Activated CD4-positive, CD25-positive, alpha-beta regulatory T cell (primary cell): Measurements from ENCODE around the gene FAM219A.
"Not testable (repeated sequence)": the region's sequence is repeated elsewhere in the genome, so short reads cannot be mapped to it uniquely, and the experiment has no call there.

Experiments used
- DNase-seq, 4 experiments: peaks; one replicate each; lab custom pipeline; 2025; lab: John Stamatoyannopoulos, UW

The FAM219A gene

DNA sequence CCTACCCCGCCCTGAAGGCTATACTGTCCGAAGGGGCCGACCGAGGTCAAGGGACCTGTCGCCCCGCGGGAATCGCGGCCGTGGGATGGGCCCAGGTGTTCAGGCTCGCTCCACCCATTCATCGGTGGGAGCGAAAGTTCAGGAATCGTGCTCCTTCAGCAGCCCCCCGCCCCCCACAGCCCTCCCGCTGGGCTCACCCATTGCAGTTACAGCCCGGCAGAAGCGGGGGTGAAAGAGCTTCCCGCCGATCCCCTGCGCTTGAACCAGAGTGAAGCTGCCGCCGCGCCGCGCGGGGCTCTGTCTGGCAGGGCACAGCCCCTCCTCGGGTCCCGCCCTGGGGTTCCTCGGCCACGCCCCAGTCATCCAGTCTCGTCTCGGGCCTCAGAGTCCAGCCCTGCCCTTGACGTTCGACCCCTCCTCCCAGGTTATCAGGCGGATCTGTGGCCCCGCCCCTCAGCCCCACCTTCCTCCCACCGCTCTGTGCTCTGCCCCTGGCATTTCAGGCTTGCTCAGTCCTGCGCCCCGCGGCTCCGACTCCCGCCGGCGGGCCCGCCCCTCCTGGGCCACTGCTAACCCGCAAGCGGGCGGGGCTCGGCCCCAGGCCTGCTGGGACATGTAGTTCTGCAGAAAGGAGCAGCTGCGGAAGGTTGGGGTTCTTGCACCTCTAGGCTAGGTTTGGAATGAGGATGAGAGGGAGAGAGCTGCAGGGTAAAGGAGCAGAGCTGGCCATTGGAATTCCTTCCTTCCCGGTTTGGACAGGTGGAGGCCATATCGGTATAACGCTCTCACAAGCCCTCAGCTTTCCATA is 81.6 kb downstream of the FAM219A start, which contains the start of gene MYORG:
MYORG (minus strand) TSS at position 303 of the 808 bp plus-strand sequence. CDS start 3,955 bp downstream, outside the sequence.
- peak; percentile 88 to 96 (median 94) for DNase-seq

DNA sequence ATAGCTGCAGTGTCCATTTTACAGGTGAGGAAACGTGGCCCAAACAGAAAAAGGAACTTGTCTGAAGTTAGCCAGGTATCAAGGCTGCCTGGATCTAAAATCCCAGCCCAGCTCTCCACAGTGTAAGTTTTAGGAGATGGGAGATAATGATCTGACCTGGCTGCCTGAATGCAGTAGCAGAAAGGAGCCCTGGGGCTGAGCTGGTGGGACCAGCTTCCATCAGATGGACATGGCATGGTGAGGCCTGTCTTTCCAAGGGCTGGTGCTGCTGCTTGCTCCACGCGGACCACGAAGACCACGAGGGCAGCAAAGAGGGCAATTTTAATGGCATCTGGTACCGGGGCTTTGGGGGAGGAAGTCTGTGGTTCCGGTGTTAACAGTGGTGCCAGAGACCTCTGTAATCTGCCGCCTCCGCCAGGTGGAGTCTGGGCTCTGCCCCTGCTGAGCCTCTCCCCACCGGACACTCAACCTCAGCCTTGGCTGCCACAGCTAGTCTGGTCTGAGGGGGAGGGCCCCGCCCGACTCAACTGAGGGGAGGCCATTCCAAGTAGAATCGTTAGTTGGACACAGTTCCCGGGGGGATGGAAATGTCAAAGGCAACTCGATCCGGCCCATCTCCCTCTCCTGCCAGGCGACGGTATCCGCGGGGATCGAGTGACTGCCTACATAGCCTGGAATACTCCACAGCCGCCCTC is 82.3 kb downstream of the FAM219A start:
- DNase-seq: peak in 3 of 4 experiments; percentile 12 to 24 (median 20)

DNA sequence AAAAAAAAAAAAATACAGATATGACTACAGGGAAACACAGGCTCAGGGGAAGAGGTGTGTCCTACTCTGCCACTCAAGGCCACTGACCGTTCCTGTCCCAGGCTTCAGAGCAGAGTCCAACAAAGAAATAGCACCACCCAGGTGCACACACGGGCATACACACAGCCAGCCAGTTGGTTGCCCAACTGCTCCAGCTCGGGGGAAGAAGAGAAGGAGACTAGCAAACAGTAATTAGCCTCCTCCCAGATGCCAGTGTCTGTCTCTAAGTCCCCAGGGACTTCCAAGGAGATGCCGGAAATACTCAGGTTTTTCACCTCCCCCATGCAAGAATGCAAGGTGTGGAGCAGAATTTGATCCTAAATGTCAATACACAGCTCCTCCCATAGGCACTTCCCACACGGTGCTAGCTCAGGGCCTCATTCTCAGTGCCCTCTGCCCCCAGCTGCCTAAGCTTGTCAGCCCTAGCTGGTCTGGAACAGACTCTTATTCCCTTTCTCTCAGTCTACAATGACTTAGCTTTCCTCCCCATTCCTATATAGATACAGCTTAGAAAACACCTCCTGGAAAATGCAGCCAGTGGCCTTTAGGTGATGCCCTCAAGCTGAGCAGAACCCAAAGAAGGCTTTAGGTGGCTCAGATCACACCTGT is 83.3 kb downstream of the FAM219A start:
- DNase-seq: no peak

DNA sequence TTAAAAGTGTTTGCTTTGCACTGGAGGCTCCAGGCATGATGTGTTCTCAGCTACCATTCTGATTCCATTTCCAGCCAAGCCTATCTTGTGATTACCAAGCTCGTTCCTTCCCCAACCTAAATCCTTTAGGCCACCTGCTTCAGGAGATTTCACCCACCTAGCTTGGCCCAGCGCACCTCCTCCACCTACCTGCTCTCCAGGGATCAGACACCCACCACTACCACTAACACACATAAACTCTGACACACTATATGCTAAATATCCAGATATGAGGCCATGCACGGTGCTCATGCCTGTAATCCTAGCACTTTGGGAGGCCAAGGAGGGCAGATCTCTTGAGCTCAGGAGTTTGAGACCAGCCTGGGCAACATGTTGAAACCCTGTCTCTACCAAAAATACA is 84.0 kb downstream of the FAM219A start:
- DNase-seq: no peak

DNA sequence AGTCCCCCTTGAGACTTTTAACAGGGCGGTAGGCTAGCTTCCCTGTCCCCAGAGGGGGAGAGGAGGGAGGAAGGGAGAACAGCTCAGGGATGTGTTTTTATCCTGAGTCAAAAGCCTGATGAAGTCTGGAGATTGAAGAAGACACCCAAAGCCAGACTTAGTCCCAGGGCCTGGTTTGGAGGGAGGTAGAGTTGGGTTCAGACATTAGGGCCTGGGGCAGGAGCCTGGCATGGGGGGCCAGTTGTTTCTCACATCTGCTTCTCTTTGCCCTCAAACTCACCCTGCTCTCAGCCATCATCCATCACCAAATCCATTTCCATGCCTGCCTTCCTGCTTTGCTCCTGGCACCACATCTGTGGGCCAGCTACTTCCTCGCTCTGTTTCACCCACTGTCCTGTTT is 84.6 kb downstream of the FAM219A start:
- DNase-seq: no peak

- no peak for DNase-seq
Measured at GRCh38 chr9:34372467-34373011, 85.8 kb downstream of the FAM219A start.

GRCh38 chr9:34371886-34372466 is 86.4 kb downstream of the FAM219A start:
- DNase-seq: no peak

- no peak for DNase-seq
Measured at GRCh38 chr9:34370970-34371880, 87.1 kb downstream of the FAM219A start.

DNA sequence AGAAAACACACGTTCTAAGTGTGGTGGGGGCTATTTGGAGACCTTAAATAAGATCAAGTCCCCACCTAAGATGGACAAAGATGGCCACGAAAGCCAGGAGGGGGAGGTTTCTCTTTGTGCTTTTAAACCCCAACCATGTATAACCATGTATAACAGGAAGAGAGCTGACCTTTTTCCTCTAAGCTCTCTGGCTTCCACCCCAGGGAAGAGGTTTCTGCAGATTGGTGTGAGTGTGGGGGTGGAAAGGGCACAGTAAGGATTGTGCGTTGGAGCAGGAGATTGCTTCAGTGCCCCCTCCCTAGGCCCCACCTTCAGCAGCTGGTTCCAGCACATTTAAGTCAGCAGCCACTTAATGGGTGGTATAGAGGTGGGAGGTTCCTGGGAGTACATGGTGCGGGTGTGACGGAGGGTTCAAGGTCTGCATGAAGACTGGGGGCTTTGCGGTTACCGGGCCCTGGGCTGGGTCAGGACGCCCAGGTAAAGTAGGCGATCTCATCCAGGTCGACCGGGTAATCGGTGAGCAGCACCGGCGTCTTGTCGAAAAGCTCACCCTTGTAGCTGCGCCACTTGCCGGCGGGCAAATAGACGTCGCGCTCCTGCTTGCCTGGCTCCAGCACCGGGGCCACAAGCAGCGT is 87.9 kb downstream of the FAM219A start:
- no peak for DNase-seq

GRCh38 chr9:34369636-34370035 is 88.7 kb downstream of the FAM219A start:
- DNase-seq: no peak

DNA sequence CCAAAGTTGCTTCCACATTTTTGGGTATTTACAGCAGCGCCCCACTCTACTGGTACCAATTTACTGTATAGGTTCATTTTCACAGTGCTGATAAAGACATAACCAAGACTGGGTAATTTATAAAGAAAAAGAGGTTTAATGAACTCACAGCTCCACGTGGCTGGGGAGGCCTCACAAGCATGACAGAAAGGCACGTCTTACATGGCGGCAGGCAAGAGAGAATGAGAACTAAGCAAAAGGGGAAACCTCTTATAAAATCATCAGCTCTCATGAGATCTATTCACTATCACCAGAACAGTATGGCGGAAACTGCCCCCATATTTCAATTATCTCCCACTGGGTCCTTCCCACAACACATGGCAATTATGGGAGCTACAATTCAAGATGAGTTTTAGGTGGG is 89.6 kb downstream of the FAM219A start:
- not testable (repeated sequence) for DNase-seq

- DNase-seq: not testable (repeated sequence)
Measured at GRCh38 chr9:34367751-34368410, 90.5 kb downstream of the FAM219A start.

GRCh38 chr9:34366365-34366764 is 92.0 kb downstream of the FAM219A start:
- DNase-seq: no peak

- DNase-seq: no peak
Measured at GRCh38 chr9:34365282-34365681, 93.1 kb downstream of the FAM219A start.

- DNase-seq: no peak
Measured at GRCh38 chr9:34363619-34364351, 94.6 kb downstream of the FAM219A start.

- no peak for DNase-seq
Measured at GRCh38 chr9:34362614-34363214, 95.7 kb downstream of the FAM219A start.

DNA sequence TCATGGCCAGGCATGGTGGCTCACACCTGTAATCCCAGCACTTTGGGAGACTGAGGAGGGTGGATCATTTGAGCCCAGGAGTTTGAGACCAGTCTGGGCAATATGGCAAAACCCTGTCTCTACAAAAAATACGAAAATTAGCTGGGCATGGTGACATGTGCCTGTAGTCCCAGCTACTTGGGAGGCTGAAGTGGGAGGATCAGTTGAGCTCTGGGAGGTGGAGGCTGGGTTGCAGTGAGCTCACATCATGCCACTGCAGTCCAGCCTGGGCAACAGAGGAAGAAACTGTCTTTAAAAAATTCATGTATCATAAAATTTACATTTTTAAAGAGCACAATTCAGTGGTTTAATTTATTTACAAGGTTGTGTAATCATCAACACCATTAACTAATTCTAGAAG is 105.4 kb downstream of the FAM219A start:
- DNase-seq: not testable (repeated sequence)

- not testable (repeated sequence) for DNase-seq
Measured at GRCh38 chr9:34352122-34352652, 106.2 kb downstream of the FAM219A start.
